Putamen (tissue), 1 donor: Measurements from ENCODE around the gene ADCY5.
A peak's percentile ranks its signal among the peaks of the same experiment; 100 is the strongest.

Experiments
- DNase-seq: peaks from one replicate; pipeline ENCODE4 v3.0.0-alpha.2; 2016; ENCODE audit warnings: low spot score

The ADCY5 gene

DNA sequence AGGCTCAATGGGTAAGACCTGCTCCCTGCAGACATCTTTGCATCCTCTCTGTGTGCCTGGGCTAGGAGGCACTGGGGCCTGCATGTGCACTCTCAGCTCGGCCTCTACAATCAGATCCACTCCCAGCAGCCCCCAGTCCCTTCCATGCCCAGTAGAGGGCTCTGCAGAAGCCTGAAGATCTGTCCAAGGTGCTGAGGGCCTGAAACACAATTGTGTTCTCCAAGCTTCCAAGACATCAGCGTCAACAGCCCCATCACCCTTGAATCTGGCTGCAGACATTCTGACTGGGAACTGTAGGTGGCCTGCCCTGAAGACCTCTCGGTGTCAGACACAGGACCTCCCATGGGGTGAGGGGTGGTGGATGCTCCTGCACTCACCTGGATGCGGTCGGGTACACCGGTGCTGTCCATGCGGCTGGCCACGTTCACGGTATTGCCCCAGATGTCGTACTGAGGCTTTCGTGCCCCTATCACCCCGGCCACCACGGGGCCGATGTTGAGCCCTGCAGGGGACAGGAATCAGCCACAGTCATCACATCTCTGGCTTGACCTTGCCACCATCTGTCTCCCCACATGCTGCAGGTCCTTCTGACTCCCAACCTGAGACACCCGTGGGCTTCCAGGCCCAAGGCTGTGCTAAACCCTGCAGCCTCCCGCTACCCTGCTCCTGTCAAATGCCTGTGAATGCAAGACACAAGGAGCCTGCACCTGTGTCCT is 162.4 kb downstream of the ADCY5 start:
- no peak for DNase-seq

DNA sequence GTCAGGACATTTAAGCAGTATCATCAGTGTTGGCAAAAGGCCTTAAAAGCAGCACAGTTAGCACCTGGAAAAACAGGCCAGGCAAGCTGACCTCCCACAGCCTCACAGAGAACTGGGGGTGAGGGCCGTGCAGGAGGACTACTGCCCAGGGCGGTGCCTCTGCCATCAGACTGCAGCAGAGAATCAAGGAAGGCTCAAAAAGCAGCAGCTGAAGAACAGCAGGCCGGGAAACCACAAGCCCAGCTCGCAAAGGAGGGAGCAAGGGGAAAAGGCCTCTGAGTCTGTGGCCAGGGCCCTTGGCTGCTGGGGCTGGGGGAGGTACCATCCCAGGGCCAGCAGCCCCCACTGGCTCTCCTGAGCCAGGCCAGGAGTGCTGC is 163.0 kb downstream of the ADCY5 start:
- DNase-seq, result no peak

DNA sequence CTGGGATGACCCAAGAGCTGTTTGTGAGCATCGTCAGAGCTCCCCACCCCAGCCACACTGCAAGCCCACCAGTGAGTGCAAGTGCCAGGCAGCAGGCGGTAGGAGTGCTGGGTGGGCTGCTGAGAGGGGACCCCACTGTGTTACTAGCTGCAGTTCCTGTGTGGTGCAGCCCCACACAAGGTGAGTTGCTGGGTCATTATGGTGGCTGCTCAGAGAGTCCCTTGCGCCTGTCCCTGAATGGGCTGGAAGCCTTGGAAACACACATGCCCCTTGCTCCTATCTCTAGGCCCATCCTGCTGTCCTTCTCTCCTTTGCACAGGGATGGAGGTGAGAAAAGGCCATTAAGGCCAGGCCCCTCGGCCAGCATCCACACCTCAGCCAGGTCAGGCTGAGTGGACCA is 163.4 kb downstream of the ADCY5 start:
- no peak for DNase-seq

DNA sequence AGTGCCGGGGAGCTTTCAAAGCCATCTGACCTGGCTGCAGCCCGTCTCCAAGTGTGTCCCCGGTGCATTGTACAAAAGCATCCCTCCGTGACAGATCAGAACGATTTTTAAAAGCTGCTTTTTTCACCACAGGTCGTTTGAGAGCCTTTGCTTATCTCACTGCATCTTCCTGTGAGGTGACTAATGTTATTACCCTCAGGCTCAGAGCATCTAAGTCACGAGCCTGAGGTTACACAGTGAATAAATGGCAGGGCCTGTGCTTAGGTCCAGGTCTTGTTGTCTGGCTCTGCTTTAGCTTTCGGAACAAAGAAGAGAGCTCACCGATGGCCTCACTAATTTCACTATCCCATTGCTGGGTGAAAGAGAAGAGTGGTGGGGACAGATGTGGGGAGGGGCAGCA is 163.8 kb downstream of the ADCY5 start:
- DNase-seq, result no peak

DNA sequence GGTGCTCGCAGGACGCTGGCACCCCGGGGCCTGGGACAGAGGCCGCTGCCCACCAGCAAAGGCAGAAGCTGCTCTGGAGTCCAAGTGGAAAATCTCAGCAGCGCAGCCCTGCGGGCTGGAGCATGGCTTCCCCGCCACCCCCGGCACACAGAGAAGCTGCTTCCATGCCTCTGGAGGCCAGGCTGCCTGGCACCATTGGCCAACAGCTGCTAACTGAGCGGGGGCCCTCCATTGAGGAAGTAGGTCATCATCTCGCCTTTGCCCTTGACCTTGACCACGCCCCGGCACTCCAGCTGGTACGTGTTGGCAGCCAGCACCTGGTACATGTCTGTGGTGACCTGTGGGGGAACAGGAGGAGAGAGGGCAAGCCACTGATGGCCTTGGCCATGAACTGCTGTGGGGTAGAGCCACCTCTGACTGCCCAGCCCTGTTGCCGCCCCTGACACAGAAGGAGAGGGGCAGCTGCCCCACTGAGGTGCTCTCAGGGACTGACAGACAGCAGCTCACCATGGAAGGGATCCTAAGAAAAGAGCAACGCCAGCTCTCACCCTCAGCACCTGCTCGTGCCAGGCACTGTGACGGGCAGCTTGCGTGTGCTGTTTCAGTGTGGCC is 164.4 kb downstream of the ADCY5 start:
- DNase-seq, result no peak

DNA sequence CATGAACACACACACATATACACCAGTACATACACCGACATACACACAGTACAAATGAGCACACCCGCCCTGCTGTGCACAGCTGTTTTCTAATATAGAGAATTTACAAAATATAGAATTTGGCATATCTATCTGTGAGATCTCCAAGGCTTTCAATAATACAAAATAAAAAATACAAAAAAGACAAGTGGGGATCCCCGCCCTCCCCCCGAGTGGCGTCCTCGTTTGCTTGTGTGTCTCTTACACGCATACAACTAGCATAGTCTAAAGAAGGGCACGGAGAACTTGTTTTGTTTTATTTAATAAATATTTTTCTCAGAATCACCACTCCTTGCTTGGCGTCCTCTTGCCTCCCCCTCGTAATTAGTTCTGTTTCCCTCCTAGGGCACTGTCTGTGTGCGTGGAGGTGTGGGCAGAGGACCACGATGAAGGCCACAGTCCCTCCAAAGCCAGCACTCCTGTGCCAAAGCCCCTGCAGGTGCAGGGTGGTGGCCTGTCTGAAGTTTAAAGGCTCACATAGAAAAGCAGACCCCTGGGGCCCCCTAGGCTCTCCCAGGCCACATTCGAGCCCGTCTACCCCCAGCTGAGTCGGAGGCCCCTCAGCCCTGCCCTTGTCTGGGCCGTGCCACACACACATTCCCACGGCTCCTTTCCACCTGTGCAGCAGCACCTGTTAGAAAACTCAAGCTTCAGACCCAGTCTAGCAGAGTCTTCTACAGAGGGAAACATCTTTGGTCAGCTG is 165.1 kb downstream of the ADCY5 start:
- DNase-seq, result no peak

DNA sequence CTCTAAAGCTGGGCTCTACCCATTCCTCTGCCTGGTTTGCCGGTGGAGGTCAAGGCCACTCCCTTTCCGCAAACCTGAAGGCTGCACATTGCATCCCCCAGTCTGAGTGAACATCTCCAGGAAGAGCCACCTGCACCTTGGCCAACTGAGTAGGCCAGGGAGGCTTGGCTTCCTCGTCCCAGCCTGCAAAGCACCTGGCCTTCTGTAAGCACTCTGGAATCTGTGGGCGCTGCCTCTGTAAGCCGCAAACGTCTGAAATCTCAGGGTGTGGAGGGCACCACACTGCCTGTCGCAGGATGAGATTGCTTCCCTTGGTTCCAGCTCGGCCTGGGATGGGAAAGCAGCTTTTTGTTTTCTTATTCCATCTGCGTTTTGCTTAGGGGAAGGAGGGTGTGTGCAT is 165.8 kb downstream of the ADCY5 start:
- no peak for DNase-seq

DNA sequence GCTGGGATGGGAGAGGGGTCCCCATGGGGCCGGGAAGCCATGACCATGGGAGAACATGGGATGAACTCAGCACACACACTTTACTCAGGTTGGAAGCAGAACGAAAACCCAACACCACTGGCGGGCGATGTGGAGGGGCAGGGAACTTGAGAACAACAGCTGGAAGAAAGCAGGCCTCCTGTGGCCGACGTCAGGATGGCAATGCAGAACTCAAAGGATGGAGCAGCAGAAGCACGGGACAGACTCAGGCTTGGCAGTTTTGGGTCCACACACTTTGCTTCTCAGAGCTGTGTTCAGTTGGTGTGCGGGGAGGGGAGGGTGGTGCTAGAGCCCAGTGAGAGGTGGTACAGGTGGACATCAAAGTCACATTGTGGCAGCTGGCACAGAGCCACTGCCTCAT is 166.4 kb downstream of the ADCY5 start:
- no peak for DNase-seq

DNA sequence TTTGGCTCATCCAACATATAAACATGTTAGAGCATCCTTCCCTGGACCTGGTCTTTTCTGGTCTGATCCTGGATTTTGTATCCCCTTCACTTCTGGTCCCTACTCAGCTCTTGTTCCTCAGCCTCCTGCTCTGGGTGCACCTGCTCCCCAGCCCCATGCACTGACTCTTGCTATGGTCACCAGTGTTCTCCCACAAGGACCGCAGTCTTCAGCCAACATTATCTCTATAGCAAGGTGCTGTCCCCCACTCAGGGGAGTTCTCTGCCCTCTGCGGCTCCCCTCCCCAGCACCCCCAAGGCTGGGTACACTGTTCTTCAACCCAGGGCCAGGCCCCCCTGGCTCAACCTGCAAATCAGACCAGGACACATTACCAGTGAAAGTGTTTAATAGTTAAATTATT is 167.0 kb downstream of the ADCY5 start:
- no peak for DNase-seq

DNA sequence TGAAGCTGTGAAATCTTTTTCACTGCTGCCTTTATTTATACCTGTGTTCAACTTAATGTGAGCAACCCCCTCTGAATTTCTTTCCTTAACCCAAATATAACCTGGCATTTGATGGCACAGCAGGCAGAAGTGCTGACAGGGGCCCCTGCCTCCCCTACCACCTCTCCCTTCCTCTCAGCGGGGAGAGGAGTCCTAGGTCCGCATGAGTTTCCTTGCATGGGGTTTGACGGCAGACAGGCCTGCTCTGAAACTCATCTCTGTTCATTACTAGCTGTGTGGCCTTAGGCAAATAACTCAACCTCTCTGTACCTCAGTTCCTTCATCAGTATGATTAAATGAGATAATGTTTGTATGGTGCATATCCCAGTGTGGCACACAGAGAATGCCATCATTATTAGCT is 167.5 kb downstream of the ADCY5 start:
- no peak for DNase-seq

DNA sequence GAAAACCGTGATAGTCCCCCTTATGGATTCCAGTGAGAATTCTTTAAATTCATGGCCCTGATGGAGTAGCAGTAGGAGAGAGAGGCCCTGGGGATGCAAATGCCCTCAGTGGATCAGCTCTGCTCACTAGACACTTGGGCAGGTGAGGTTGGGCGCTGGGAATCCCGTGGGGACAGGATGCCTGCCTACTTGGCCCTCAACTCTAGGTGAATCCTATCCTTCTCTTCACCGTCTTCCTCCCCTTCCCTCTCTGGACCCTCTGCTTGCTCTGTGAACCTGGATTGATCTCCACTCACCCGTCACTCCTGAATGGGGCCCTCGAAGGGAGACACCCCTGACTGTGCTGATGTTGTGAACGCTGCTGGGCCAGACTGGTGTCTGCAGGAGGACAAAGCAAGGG is 169.8 kb downstream of the ADCY5 start:
- DNase-seq, result no peak

DNA sequence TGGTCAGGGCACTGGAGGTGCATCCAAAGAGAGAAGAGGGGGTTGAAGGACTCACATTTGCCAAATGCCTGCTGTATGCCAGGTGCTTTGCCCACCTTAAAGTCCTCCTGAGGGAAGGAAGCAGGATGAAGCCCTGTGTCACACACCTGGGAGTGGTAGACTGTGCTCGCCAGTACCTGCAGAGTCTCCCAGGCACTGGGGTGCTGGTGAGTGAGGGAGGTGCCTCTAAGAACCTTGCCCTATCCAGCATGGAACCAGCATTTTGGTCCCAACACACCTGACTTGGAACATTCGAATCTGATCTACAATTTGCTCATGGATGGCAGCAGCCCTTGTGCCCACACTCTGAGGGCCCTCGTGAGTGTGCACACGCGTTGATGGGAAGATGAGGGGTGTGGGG is 170.4 kb downstream of the ADCY5 start:
- DNase-seq, result no peak

DNA sequence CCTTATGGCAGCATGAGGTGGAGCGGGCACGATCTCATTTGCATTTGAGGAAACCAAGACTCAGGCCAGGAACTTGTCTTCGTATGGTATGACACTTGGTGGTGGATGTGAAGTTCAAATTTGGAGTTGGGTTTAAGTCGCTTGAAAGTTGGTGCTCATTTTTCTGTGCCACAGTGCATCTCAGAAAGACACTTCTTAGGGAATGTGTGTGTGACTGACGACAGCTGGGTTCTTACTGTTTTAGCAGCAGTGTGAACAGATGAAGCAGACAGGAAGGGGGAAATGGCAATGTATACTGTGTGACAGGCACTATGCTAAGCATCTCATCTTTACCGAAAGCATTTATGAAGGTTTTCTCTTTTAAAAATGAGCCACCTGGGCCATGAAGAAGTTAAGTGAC is 171.8 kb downstream of the ADCY5 start:
- no peak for DNase-seq

DNA sequence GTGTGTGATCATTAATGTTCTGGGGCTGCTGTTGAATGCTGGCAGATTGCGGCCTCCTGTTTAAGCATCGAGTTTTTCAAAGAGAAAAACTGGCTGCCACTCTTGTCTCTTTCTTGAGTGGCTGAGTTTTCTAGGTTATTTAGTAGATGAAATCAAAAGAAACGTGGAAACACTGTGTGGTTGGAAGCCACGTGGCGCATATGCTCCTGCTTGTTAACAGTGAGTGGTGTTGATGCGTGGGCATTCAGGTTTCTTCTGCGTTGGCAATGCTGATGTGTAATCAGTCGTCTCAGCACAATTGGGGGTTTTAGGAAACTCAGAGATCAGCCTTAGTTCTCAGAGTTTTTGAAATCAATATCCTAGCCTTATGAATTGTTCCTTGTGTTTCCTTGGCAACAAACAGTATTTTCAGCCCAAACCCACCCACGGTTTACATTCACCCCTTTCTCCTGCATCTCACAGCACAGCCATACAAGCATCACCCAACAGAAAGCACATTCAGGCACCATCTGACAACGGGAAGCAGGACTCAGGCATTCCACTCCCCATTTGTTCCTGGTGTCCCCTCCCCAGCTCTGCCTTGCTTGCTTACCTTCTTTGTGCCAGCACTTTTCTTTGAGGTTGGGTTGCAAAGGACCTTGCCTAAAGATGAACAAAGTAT is 172.4 kb downstream of the ADCY5 start:
- DNase-seq, result peak; percentile 68

DNA sequence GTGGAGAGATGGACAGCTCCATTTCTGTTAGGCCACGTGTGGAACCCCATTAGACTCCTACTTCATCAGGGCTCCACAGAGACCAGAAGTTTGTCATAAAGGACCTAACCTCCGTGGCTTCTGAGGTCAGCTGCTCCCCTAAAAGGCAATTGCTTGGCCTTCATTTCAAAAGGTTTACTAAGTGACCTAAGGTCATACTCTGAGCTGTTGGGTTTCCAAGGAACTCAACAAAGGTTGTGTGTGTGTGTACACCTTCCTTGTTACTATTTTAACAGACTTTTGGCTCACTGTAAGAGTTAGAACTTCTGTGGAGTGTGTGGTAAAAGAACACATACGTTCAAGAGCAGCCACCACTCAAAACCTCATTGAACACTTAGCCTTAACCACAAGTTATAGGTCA is 173.2 kb downstream of the ADCY5 start:
- DNase-seq, result no peak

DNA sequence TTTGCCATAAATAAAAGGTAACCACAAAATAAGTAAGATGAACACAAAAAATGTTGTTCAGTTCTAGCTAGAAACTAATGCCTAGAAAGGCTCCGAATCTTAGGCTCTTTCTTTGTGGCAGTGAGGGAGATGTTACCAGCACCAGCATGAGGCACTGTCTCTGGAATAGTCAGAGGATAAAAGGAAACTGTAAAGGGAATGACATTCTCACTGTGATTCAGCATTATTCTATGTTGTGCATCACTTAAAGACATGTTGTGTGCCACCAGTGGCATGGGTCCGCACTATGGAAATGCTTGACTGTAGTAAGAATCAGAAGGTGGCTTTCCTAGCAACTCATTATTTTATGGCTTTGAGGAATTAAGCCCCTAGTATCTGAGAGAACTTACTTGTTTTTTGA is 176.3 kb downstream of the ADCY5 start:
- no peak for DNase-seq

DNA sequence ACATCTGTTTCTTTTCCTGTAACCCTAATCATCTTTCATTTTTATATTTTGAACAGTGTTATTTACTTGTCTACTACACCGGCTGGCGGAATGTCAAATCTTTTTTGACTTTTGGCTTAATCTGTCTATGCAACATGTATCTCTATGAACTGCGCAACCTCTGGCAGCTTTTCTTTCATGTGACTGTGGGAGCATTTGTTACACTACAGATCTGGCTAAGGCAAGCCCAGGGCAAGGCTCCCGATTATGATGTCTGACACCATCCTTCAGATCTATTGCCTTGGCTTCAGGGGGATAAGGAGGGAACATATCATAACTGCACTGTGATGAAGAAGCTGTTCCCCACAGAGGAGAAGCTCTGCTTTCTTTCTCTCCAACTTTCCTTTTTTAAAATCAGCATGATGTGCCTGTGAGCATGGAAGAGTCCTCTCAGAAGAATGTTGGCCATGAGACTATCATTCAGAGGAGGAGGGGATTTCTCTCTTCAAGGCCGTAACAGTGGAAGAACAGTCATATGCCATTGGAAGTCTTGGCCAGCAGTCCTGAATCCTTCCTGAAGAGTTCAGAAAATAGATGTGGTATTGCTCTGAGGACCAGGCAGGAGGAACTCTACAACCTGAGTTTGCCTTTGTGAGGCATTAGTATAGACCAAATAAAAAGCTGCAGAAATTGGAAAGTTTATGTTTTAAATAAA is 177.3 kb downstream of the ADCY5 start:
- DNase-seq, result no peak

DNA sequence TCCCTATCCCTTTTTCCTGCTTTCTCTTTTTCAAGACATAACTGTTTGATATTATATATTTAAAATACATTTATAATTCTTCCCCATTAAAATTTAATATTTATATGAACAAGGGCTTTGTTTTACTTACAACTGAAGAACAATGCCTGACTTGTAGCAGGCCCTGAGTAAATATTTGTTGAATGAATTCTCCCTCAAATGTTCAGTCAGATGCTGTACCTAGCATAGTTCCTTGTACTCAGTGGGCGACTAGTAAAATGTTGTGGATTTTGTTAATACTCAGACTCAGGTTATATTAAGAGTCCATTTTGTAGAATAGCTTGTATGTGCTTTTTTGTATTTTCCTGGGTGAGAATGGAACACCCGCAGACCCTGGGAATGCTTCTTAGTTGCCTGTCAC is 178.1 kb downstream of the ADCY5 start:
- no peak for DNase-seq

DNA sequence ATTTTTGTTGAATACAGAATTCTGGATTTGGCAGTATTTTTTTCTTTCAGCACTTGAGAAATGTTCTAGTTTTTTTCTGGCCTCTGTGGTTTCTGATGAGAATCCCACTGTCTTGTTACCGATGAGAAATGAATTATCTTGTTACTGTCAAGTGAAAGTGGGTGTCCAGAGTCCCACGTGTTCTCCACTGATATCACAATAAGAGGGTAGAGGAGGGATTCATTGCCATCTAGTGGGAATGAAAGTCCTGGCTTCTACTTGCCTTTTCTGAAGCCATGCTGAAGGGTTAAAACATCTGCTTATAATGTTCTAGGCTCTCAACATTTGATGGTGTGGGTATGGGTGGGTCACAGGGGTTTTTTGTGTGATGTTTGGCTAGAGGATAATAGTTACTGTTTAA is 181.1 kb downstream of the ADCY5 start:
- DNase-seq, result no peak

DNA sequence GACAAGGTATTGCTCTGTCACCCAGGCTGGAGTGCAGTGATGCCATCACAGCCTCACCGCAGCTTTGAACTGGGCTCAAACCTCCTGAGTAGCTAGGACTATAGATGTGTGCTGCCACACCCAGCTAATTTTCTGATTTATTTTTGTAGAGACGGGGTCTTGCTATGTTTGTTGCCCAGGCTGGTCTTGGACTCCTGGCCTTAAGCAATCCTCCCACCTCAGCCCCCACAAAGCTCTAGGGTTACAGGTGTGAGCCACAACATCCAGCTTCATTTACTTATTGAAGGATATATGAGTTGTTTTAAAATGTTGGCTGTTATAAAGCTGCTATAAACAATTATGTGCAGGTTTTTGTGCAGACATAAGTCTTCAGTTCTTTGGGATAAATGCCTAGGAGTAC is 184.9 kb downstream of the ADCY5 start:
- no peak for DNase-seq

DNA sequence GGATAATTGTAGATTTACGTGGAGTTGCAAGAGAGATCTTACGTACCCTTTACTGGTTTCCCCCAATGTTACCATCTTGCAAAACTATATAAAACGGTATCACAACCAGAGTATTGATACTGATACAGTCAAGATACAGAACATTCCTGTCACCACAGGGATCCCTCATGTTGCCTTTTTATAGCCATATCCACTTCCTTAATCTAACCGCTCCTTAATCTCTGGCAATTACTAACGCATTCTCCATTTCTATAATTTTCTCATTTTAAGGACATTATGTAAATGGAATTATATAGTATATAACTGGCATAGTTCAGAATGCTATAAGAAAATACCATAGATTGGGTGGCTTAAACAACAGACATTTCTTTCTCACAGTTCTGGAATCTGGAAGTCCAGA is 186.0 kb downstream of the ADCY5 start:
- no peak for DNase-seq

DNA sequence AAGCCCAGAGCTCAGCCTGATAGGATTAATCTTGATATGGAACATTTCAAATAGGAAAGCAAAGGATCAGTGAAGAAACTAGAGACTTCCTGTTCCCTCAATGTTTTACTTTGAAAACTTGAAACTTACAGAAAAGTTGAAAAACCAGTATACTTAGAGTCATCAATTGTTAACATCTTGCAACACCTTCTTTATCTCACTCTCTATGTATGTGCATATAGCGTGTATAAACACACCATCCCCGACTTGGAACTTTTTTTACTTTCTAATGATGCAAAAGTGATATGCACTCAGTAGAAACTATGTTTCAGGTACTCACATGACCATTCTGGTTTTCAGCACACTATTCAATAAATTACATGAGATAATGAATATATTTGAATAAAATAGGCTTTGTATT is 186.7 kb downstream of the ADCY5 start:
- DNase-seq, result no peak
